PC-3 (cell line): Measurements from ENCODE around the gene INF2.

Experiments used
- CTCF ChIP-seq: fragments of 300-600 bp; sonication (generic); conservative IDR thresholded peaks from 2 replicates; pipeline ENCODE4 v1.5.1; 2017; ENCODE audit warnings: antibody characterized with exemption, low read depth, mild to moderate bottlenecking, low read length
- EZH2phosphoT487 ChIP-seq: fragments of 300-600 bp; sonication (generic); IDR thresholded peaks from 2 replicates; pipeline ENCODE4 v1.6.1; 2018; ENCODE audit warnings: mild to moderate bottlenecking, antibody characterized with exemption, low read length, borderline replicate concordance

- TF ChIP-seq CTCF, result no peak
- no peak for TF ChIP-seq EZH2phosphoT487
Measured at GRCh38 chr14:104655128-104655848, 34.1 kb upstream of the INF2 start.
